Activated T-cell treated with anti-CD3 and anti-CD28 coated beads, Interleukin-2, amount 50 U/mL, for 72 hours (primary cell): ENCODE results near the gene CCNG2. TPM values are rescaled to one million over a fixed set of nuclear protein-coding genes. Genes with fewer than 3 reads are reported as not detected.

Experiments
- ATAC-seq, 2 donors: fragments of 150-1000 bp; cut with Tn5 transposase; replicated peaks in 1 of 2; 2 replicates each; pipeline ENCODE4 v1.10.0; 2021; ENCODE audit warnings: moderate library complexity in 2 of 2, mild to moderate bottlenecking in 1 of 2
- DNase-seq, 2 donors: peaks; one replicate each; pipeline ENCODE4 v3.0.0; 2021 to 2022; ENCODE audit warnings: mixed read lengths in 1 of 2
- H3K27ac Mint-ChIP-seq: one replicate; pipeline ENCODE4 v1.8.0; 2022; ENCODE audit warnings: mild to moderate bottlenecking, moderate library complexity, mixed read lengths
- H3K27me3 Mint-ChIP-seq: one replicate; pipeline ENCODE4 v1.8.0; 2022; ENCODE audit warnings: low read depth, mixed read lengths
- H3K36me3 Mint-ChIP-seq, 2 donors: one replicate each; pipeline ENCODE4 v1.8.0; 2022; ENCODE audit warnings: mixed read lengths in 2 of 2, mild to moderate bottlenecking in 1 of 2; ENCODE audit not compliant: insufficient read depth in 2 of 2
- H3K4me1 Mint-ChIP-seq: one replicate; pipeline ENCODE4 v1.8.0; 2022; ENCODE audit warnings: low read depth, mixed read lengths
- H3K4me3 Mint-ChIP-seq, 2 donors: one replicate each; pipeline ENCODE4 v1.8.0; 2022; ENCODE audit warnings: mild to moderate bottlenecking in 2 of 2, mixed read lengths in 2 of 2, moderate library complexity in 2 of 2
- H3K9me3 Mint-ChIP-seq, 2 donors: one replicate each; pipeline ENCODE4 v1.8.0; 2022; ENCODE audit warnings: mixed read lengths in 2 of 2
- total RNA-seq, 2 donors: library from RNA; stranded (reverse); gene quantifications; one replicate each; pipeline ENCODE4 v1.2.3, GENCODE V29; 2022

CCNG2 gene
- total RNA-seq, 2 donors from 2014 or later: 29.6 to 38.5 TPM

GRCh38 chr4:77193046-77193445 is 36.0 kb downstream of the CCNG2 start:
- Mint-ChIP-seq H3K27me3 (no peaks in the 10 kb centered on the region), H3K9me3 (peaks cover 0 to 2% of the 10 kb centered on the region in 2 donors), H3K4me1 (peaks cover 35% of the 10 kb centered on the region), H3K4me3 (peak overlapping the region; percentile 86 to 88), H3K36me3 (peaks cover 0 to 2% of the 10 kb centered on the region in 2 donors), H3K27ac (peak overlapping the region; percentile 68)
- no peak for DNase-seq
- no peak for ATAC-seq

GRCh38 chr4:77193511-77194102 is 36.6 kb downstream of the CCNG2 start:
- ATAC-seq (peak; percentile 93 to 97), DNase-seq (peak; percentile 78 to 85)
- H3K9me3 Mint-ChIP-seq: peaks cover 0 to 2% of the 10 kb centered on the region in 2 donors

GRCh38 chr4:77194366-77194765 is 37.4 kb downstream of the CCNG2 start:
- Mint-ChIP-seq H3K27ac (peak overlapping the region; percentile 7), H3K9me3 (peaks cover 0 to 2% of the 10 kb centered on the region in 2 donors), H3K4me3 (peak overlapping the region; percentile 86 to 88), H3K36me3 (peaks cover 0 to 2% of the 10 kb centered on the region in 2 donors), H3K4me1 (peaks cover 35% of the 10 kb centered on the region), H3K27me3 (no peaks in the 10 kb centered on the region)
- DNase-seq (peak in 1 of 2 donors; percentile 6), ATAC-seq (no peak)

More at GRCh38 chr4:77193511-77194102, 36.6 kb downstream of the CCNG2 start:
- Mint-ChIP-seq H3K4me1 (peaks cover 35% of the 10 kb centered on the region), H3K27me3 (no peaks in the 10 kb centered on the region), H3K36me3 (peaks cover 0 to 2% of the 10 kb centered on the region in 2 donors), H3K27ac (peak overlapping the region; percentile 68), H3K4me3 (peak overlapping the region; percentile 86 to 88)

GRCh38 chr4:77194989-77195388 is 38.0 kb downstream of the CCNG2 start:
- Mint-ChIP-seq H3K27ac (no peak overlapping the region), H3K9me3 (peaks cover 0 to 2% of the 10 kb centered on the region in 2 donors), H3K27me3 (no peaks in the 10 kb centered on the region), H3K36me3 (peaks cover 0 to 2% of the 10 kb centered on the region in 2 donors), H3K4me3 (no peak overlapping the region), H3K4me1 (peaks cover 35% of the 10 kb centered on the region)
- DNase-seq: no peak
- no peak for ATAC-seq

- Mint-ChIP-seq H3K4me1 (peaks cover 45% of the 10 kb centered on the region), H3K27me3 (no peaks in the 10 kb centered on the region), H3K9me3 (peaks cover 0 to 2% of the 10 kb centered on the region in 2 donors), H3K36me3 (no peaks in the 10 kb centered on the region), H3K4me3 (no peak overlapping the region), H3K27ac (no peak overlapping the region)
- DNase-seq (peak; percentile 11 to 31), ATAC-seq (peak; percentile 24 to 55)
Measured at GRCh38 chr4:77196866-77197265, 39.9 kb downstream of the CCNG2 start.

- H3K4me3 Mint-ChIP-seq: no peak overlapping the region
- H3K4me1 Mint-ChIP-seq: peaks cover 50% of the 10 kb centered on the region
- ATAC-seq (no peak), DNase-seq (no peak)
- H3K9me3 Mint-ChIP-seq: peaks cover 0 to 2% of the 10 kb centered on the region in 2 donors
- no peaks in the 10 kb centered on the region for H3K36me3 Mint-ChIP-seq
- H3K27me3 Mint-ChIP-seq: no peaks in the 10 kb centered on the region
- no peak overlapping the region for H3K27ac Mint-ChIP-seq
Measured at GRCh38 chr4:77197361-77197760, 40.4 kb downstream of the CCNG2 start.

- Mint-ChIP-seq H3K27ac (no peak overlapping the region), H3K4me1 (peaks cover 54% of the 10 kb centered on the region), H3K4me3 (no peak overlapping the region), H3K36me3 (no peaks in the 10 kb centered on the region), H3K9me3 (peaks cover 0 to 2% of the 10 kb centered on the region in 2 donors), H3K27me3 (no peaks in the 10 kb centered on the region)
- no peak for ATAC-seq
- no peak for DNase-seq
Measured at GRCh38 chr4:77197831-77198230, 40.8 kb downstream of the CCNG2 start.

GRCh38 chr4:77199276-77199675 is 42.3 kb downstream of the CCNG2 start:
- Mint-ChIP-seq H3K36me3 (no peaks in the 10 kb centered on the region), H3K9me3 (peaks cover 0 to 2% of the 10 kb centered on the region in 2 donors), H3K4me1 (peaks cover 46% of the 10 kb centered on the region), H3K4me3 (no peak overlapping the region), H3K27me3 (no peaks in the 10 kb centered on the region), H3K27ac (no peak overlapping the region)
- ATAC-seq (no peak), DNase-seq (no peak)

- no peak overlapping the region for H3K4me3 Mint-ChIP-seq
- no peaks in the 10 kb centered on the region for H3K36me3 Mint-ChIP-seq
- peaks cover 0 to 2% of the 10 kb centered on the region in 2 donors for H3K9me3 Mint-ChIP-seq
- H3K4me1 Mint-ChIP-seq: peaks cover 42% of the 10 kb centered on the region
- no peak for DNase-seq
- no peak for ATAC-seq
- no peak overlapping the region for H3K27ac Mint-ChIP-seq
- no peaks in the 10 kb centered on the region for H3K27me3 Mint-ChIP-seq
Measured at GRCh38 chr4:77199701-77200100, 42.7 kb downstream of the CCNG2 start.

GRCh38 chr4:77201343-77201742 is 44.3 kb downstream of the CCNG2 start:
- H3K4me1 Mint-ChIP-seq: peaks cover 40% of the 10 kb centered on the region
- H3K27me3 Mint-ChIP-seq: no peaks in the 10 kb centered on the region
- H3K9me3 Mint-ChIP-seq: peaks cover 0 to 2% of the 10 kb centered on the region in 2 donors
- H3K27ac Mint-ChIP-seq: peak overlapping the region; percentile 34
- DNase-seq (no peak), ATAC-seq (peak; percentile 48 to 58)
- H3K36me3 Mint-ChIP-seq: no peaks in the 10 kb centered on the region
- H3K4me3 Mint-ChIP-seq: peak overlapping the region in 1 of 2 donors; percentile 40

GRCh38 chr4:77201857-77202256 is 44.9 kb downstream of the CCNG2 start:
- Mint-ChIP-seq H3K4me1 (peaks cover 35% of the 10 kb centered on the region), H3K27ac (peak overlapping the region; percentile 34), H3K36me3 (no peaks in the 10 kb centered on the region), H3K9me3 (peaks cover 0 to 2% of the 10 kb centered on the region in 2 donors), H3K4me3 (peak overlapping the region; percentile 11 to 40), H3K27me3 (no peaks in the 10 kb centered on the region)
- DNase-seq (peak; percentile 21 to 30), ATAC-seq (peak; percentile 86 to 87)

- Mint-ChIP-seq H3K27ac (peak overlapping the region; percentile 12), H3K27me3 (no peaks in the 10 kb centered on the region)
- no peak for DNase-seq
Measured at GRCh38 chr4:77202491-77202890, 45.5 kb downstream of the CCNG2 start.

GRCh38 chr4:77203380-77204197 is 46.6 kb downstream of the CCNG2 start:
- H3K27ac Mint-ChIP-seq: no peak overlapping the region
- DNase-seq (peak; percentile 65 to 71), ATAC-seq (peak; percentile 32 to 37)
- no peaks in the 10 kb centered on the region for H3K9me3 Mint-ChIP-seq
- H3K36me3 Mint-ChIP-seq: no peaks in the 10 kb centered on the region
- peaks cover 25% of the 10 kb centered on the region for H3K4me1 Mint-ChIP-seq
- H3K27me3 Mint-ChIP-seq: no peaks in the 10 kb centered on the region
- no peak overlapping the region for H3K4me3 Mint-ChIP-seq

More at GRCh38 chr4:77202491-77202890, 45.5 kb downstream of the CCNG2 start:
- ATAC-seq: no peak
- peaks cover 0 to 2% of the 10 kb centered on the region in 2 donors for H3K9me3 Mint-ChIP-seq
- H3K4me3 Mint-ChIP-seq: peak overlapping the region in 1 of 2 donors; percentile 2
- H3K36me3 Mint-ChIP-seq: no peaks in the 10 kb centered on the region
- H3K4me1 Mint-ChIP-seq: peaks cover 29% of the 10 kb centered on the region
